Limb (tissue), 2 donors: ENCODE data around the gene GCHFR.

Source experiments
- DNase-seq, 2 donors: peaks; one replicate each; pipeline ENCODE4 v3.0.0-alpha.2; 2016; ENCODE audit errors: extremely low spot score in 2 of 2

GCHFR gene

DNA sequence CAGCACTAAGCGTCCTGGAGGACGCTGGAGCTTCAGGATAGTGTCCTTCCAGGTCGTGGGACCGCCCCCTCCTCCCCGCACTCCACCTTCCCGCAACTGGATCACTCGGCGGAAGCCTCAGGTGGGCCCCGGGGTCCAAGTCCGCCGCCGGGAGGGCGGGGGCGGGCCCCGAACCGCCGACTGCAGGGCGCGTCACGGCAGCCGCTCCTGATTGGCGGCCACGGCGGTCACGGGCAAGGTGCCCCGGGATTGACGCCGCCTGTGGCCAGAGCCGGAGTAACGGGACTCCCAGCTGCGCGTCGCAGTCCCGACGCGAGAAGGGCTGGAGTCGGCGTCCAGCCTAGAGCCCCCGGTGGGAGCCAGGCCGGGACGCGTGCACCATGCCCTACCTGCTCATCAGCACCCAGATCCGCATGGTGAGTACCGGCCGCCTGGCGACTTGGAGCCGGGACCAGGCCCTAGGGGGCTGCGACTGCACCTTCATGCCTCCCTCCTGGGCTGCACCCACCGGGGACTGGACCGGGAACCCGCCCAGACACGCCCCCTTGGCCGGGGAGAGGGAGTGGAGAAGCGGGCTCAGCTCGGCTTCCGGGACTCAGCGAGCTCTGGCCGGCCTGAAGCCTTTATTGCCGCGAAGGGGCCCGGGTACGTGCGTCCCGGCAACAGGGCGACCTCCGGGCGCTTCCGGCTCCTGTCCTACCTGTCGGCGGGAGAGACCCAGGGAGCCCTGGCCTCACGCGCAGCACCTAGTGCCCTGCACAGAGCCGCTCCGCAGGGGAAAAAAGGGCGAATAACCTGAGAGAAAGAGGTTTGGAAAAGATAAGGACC is at the start of gene GCHFR:
Gene GCHFR (plus strand): TSS at position 268 of the 828 bp plus-strand sequence. CDS start 113 bp downstream, at position 381.
- DNase-seq = peak; percentile 56 to 82

DNA sequence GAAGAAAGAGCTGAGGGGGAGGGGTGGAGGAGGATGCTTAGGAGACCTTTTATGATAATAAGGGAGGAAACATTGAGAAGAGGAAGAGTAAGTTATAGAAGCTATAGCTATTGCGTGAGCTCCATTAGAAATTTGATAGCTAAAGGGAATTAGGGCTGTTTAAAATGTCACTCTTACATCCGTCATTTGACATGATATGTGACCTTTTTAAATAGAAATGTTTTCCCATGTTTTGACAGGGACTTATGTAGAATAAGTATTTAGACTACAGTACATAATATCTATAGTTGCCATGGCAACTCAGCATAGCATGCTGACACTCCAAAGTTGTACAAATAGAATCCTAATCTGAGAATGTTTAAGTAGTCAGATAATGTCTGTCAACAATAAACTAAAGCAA is 49.7 kb upstream of the GCHFR start:
- no peak for DNase-seq

DNA sequence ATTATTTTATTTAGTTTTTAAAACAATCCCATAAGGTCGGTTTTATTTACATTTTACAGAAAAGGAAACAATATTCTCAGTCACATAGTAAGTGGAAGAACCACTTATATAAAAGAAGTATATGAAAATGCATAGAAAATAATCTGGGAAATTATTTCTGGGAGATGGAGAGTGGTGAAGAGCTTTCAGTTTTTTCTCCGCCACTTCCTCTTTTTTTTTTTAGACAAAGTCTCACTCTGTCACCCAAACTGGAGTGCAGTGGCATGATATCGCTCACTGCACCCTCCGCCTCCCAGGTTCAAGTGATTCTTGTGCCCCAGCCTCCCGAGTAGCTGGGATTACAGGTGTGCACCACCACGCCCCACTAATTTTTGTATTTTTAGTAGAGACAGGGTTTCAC is 47.7 kb upstream of the GCHFR start:
- no peak for DNase-seq

DNA sequence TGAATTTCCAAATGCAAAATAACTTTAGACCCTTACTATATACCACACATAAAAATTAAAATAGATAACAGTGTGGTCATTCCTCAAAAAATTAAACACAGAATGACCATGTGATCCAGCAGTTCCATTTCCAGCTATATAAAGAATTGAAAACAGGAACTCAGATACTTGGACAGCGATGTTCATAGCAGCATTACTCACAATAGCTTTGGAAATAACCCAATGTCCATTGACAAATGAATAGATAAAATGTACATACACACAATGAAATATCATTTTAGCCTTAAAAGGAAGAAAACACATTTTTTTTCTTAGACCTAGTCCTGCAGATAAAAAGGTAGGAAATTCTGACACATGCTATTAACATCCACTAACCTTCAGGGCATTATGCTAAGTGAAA is 42.2 kb upstream of the GCHFR start:
- DNase-seq = no peak

DNA sequence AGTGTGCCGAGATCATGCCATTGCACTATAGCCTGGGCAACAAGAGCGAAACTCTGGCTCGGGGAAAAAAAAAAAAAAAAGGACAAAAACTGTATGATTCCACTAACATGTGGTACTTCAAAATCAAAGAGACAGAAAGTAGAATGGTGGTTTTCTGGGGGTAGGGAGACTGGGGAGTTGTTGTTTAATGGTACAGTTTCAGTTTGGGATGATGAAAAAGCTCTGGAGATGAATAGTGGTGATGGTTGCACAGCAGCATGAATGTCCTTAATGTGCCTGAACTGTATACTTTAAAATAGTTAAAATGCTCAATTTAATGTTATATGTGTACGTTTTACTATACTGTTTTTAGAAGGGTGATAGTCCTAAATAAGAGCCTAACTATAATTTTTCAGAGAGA is 41.5 kb upstream of the GCHFR start:
- DNase-seq = no peak

DNA sequence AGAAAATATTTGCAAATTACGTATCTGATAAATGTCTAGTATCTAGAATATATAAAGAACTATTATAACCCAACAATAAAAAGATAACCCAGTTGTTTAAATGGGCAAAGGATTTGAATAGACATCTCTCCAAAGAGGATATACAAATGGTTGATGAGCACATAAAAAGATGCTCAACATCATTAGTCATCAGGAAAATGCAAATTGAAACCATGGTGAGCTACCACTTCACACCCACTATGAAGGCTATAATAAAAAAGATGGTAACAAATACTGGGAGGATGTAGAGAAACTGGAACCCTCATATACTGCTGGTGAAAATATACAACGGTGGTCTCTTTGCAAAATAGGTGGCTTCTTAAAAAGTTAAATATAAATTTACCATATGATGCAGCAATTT is 40.9 kb upstream of the GCHFR start:
- DNase-seq = no peak

DNA sequence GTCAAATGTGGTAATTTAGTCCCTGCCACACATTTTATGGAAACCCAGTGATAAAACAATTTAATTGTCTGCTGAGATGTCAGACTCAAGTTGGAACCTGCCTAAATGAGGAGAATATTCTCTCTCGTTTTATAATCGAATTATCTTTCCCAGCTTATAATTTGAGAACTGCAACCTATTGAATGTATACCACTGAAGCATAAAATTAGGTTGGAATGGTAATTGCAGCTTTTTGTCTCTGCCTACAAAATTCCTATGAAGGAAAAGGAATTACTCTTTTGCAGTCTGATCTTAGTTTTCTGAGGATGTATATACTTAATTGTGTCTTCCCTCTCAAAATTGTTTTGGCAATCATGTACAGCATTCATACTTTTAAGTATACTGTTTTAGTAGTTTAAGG is 39.9 kb upstream of the GCHFR start:
- no peak for DNase-seq

DNA sequence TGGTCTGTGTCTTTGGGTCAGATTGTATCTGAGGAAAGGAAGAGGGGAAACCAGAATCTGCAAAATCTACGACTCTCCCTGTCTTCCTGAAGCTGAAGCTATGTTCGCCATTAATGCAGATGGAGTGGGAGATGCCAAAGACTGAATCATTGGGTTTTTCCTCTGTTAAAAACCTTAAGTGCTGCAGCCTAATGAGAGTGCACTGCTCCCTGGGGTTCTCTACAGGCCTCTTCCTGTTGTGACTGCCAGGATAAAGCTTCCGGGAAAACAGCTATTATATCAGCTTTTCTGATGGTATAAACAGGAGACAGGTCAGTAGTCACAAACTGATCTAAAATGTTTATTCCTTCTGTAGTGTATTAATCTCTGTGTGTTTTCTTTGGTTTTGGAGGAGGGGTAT is 32.8 kb upstream of the GCHFR start:
- no peak for DNase-seq

DNA sequence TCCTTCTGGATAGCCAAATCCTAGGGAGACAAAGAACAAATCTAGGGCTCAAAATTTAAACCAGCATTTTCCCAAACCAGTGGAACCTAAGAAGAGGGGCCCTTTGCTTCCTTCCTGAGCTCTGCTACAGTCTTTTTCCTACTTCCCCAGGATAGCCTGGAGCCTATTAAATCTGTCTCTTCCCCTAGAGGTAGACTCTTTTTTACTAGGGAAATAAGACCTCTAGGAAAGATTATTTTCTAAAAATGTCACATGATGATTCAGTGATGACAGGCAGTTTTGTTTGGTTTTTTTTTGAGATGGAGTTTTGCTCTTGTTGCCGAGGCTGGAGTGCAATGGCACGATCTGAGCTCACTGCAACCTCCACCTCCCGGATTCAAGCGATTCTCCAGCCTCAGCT is 27.3 kb upstream of the GCHFR start:
- DNase-seq = no peak

DNA sequence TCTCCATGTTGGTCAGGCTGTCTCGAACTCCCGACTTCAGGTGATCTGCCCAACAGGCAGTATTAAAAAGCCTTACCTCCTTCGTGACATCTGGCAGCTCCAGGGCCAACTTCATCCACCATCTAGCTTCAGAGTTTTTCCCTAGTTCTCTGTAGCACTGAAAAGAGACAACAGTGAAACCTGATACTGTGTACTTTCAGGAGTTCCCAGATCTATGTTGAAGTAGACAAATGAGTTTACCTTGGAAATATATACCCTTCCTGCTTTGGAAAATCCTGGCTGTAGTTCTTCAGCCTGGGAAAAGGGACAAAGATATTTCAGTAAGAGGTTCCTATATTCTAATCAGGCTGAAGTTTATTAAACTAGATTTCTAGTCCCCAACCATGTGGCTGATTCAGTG is 26.8 kb upstream of the GCHFR start:
- no peak for DNase-seq

DNA sequence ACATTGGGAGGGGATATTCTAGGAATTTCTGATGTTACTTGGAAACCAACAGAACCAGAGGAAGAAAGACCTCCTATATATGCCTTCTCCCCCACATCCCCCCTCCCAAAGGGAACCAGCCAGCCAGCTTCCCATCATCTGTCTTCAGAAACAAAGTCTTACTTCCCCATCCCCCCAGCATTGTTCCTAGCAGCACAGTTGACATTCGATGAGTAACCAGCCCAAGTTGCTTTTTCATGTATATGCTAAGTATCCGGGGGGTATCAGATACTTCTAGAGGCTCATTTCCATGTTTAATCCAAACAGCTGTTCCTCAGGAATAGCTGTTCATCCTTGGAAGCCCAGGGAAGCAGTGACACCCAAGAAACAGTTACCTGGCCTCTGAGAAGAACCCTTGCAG is 24.8 kb upstream of the GCHFR start:
- DNase-seq = no peak

DNA sequence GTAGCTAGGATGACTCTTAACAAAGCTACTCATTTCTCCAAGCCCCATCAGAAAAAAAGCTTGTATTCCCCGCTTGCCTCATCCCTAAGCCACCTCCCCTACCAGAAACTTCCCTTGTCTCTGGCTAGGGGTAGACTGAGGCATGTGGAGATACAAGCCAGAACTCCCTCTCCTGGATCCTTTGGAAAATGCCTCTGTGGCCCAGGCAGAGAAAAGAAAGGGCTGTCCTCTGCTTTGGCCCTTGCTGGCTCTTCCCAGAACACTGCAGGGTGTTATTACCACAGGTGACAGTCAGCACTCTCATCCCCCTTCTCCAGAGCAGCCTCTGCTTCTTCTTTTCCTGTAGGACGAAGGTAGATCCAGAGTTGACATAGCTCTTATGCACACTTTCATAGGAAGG is 24.0 kb upstream of the GCHFR start:
- DNase-seq = no peak

DNA sequence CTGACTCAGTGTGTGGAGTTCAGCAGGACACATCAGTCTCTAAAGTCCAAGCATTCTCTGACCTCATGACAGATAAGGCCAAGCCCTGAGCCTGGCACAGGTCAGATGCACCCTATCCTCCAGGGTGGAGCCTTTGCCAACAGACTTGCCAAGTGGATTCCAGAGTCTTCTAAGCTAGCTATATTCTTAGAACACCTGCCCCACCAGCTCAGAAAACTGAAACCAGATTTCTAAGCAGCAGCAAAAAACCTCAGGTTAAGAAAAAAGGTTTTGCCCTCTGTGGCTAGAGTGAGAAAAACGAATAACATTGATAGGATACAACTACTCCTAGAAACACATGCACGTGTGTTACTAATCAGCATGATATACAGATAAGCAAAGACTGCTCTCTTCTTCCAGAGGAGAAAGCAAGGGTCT is 20.4 kb upstream of the GCHFR start:
- DNase-seq = no peak

DNA sequence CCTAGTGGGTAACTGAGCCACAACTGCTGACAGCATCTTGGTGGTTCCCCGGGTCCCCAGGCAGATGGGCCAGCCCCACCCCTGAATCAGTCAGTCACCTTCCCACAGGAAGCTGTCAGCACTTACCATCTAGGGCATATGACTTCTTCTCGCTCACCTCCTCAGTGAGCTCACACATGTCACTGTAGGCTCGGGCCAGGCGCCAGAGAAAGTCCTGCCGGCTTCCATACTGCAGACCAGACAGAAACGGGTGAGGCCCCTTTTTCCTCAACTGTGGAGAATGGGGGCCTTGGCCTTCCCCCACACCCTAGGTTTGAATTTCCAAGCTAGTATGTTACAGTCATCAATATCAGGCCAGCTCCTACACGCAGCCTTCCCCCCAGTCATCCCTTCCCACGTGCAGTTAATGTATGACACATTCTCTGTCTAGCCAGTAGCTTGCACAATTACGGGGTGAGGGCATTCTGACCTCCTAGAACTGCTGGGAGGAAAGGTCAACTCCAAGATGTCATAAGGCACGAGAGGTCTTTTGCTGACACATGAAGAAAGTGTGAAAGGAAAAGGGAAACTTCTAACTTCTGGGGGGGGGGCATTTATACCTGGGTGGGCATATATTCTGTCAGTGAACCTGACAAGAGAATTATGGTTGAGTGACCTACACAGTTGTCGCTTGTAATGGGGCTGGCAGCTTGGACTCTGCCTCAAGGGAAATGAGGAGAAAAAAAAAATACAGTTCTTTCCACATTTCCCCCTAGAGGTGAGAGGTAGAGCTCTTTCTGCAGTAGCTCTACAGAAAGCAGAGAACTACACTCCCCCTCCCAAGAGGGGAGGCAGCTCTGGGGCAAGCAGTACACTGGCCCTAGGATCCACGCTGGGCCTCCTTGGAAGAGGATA is 19.7 kb upstream of the GCHFR start:
- no peak for DNase-seq

DNA sequence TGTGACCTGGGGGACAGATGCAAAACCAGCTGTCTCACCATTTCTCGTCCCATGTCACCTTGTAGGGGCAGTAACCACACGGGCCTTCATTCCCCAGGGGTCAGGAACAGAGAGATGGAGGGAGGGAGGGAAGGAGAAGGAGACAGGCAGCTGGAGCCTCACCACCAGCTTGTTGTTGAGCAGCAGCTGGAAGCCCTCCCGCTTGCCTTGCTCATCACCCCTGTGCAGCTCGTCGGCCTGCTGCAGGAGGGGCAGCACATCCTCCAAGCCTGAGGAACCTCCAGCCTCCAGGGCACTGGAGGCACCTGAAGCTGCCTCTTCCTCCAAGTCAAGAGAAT is 19.1 kb upstream of the GCHFR start:
- no peak for DNase-seq

DNA sequence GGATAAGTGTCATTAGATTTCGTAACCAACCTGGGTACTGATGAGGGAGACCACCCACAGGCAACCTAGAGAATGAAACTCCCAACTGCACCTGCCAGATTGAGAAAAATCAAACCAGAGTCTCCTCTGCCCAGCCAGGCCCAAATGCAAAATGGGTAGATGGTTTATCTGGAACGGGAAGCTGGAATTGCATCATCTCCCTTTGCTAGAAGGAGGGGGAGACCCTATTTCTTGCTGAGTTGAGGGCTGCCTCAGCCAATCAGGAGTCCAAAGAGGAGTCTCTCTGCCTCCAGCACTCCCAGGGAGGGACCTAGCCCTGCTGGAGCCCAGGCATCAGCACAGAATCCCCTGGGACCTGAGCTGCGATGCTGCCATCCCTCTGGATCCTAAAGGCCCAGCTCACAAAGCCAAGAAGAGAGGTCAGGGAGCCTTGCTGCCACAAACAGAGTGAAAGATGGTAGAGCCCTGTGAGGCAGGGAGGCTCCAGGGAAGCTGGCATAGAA is 16.9 kb upstream of the GCHFR start:
- DNase-seq = no peak

DNA sequence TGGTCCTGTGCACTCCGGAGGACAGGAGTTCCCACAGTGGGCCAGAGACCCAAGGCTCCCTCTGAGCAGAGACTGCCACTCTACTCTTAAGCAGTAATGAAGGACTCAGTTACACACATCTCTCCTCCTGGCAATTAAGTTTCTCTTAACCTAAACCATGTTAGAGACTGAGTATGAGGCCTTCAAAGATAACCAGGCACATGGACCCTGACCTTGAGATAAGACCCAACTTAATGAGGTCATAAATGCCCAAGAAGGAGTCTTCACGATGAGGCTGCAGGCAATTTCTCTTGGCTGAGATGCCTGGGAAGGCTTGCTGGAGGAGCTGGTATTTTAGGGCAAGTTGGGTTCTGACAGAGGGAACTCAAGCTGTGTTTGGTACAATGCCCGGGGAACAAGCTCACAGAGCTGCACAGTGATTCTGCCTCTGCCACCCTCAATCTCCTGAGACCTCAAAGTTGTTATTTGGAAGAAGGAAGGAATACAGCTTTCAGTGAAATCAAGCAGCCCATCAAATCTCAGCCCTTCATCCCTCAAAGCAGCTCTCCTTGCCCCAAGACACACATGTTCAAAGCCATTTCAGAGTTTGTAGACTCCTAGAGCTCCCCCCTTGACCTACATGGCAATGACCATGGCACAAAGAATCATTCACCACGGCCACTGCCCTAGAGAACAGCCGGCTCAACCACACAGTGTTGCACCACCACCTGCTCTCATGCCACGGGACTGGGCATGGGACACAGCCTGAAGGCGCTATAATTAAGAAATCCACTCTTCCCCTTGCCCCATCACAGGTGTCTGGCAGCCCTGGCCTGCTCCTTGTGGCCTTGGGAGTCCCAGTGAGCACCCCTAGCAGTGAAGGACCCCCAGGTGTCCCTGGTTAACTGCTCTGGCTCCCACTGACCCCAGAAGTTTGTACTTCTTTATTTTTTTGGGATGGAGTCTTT is 15.9 kb upstream of the GCHFR start:
- DNase-seq = no peak

DNA sequence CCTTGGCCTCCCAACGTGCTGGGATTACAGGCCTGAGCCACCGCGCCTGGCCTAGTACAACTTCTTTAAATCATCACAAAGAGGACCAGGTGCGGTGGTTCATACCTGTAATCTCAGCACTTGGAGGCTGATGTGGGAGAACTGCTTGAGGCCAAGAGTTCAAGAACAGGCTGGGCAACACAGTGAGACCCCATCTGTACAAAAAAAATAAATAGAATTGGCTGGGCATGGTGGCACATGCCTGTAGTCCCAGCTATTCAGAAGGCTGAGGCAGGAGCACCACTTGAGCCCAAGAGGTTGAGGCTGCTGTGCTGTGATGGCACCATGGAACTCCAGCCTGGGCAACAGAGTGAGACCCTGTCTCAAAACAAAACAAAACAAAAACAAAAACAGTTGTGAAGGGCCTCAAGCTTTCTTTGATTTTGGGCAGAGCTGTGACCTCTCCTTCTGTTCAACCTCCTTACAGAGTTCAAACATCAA is 14.7 kb upstream of the GCHFR start:
- DNase-seq = no peak

DNA sequence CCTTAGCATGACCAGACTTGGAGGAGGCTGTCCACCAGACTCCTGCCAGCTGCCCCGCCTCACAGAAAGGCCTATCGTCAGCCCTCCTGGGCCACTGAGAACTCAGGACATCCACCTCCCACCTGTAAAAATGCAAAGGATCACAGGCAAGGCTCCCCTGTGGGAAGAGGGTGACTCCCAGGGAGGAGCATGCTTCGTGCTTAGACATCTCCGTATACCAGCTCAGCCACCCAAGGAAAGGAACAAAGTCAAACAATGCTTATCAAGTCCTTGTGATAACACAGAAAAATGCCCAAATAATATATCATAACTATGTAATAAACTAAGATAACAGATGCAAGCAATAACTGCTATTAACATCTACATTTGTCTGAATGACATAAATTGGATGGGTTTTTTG is 13.0 kb upstream of the GCHFR start:
- DNase-seq = no peak

DNA sequence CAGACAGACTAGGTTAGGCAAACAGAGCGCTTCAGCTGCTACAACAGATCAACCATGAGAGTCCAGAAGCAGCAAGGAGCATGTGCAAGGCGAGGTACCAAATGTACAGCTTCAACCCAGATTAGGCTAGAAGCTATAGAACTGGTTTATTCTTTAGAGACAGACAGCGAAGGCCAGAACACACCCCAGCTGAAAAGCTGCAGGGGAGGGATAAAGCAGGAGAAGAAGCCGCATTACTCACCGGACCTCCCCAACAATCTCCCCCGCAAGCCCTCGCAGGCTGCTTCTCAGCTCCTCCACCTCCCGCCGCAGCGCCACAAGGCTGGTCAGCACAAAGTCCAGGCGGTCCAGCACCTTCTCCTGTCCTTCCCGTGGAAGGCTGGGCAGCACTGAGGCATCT is 12.1 kb upstream of the GCHFR start:
- no peak for DNase-seq

DNA sequence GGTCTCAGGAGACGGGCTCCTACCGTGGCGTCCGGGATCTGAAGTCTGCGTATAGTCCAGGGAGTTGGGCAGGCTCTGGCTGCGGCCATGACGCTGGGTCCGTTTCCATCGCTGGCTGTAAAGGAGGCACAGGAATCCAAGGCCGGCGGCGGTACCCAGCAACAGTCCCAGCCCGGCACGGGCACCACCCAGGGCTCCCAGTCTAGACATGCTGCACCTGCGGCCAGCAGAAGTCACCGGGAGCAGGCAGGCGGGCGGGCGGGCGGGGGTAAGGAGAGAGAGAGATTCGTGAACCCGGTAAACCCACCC is 9.3 kb upstream of the GCHFR start:
- DNase-seq = peak in 1 of 2 donors; percentile 48
